T follicular helper cell (primary cell): ENCODE measurements around the gene HSPB1.
"Not testable (repeated sequence)": the region's sequence is repeated elsewhere in the genome, so short reads cannot be mapped to it uniquely, and the experiment has no call there.

Source experiments
- DNase-seq: peaks from one replicate; pipeline ENCODE4 v3.0.0-alpha.2; 2020; ENCODE audit warnings: low read depth
- total RNA-seq, 2 experiments: gene quantifications; one replicate each; lab custom pipeline; 2026; lab: John Stamatoyannopoulos, UW

HSPB1 gene
- 5.9 to 18.8 reads per million in 2 experiments for total RNA-seq

DNA sequence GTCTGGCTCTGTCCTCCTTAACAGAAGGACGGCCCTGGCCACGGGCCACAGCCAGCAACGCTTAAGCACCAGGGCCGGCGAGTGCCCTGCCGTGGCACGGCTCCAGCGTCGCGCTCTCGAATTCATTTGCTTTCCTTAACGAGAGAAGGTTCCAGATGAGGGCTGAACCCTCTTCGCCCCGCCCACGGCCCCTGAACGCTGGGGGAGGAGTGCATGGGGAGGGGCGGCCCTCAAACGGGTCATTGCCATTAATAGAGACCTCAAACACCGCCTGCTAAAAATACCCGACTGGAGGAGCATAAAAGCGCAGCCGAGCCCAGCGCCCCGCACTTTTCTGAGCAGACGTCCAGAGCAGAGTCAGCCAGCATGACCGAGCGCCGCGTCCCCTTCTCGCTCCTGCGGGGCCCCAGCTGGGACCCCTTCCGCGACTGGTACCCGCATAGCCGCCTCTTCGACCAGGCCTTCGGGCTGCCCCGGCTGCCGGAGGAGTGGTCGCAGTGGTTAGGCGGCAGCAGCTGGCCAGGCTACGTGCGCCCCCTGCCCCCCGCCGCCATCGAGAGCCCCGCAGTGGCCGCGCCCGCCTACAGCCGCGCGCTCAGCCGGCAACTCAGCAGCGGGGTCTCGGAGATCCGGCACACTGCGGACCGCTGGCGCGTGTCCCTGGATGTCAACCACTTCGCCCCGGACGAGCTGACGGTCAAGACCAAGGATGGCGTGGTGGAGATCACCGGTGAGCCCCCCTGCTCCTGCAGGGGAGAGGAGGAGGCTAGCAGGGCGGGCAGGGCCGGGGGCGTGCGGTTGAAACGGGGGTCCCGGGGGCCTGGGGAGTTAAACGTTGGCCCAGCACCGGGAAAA is at the start of gene HSPB1:
HSPB1 (plus strand) TSS at position 327 of the 855 bp plus-strand sequence; CDS start at position 367, 40 bp downstream.
- DNase-seq: peak; percentile 55

- DNase-seq: no peak
These were observed 47.7 kb upstream of the HSPB1 start for GRCh38 chr7:76254781-76255180.

GRCh38 chr7:76257973-76258372 is 44.5 kb upstream of the HSPB1 start:
- DNase-seq: no peak

DNA sequence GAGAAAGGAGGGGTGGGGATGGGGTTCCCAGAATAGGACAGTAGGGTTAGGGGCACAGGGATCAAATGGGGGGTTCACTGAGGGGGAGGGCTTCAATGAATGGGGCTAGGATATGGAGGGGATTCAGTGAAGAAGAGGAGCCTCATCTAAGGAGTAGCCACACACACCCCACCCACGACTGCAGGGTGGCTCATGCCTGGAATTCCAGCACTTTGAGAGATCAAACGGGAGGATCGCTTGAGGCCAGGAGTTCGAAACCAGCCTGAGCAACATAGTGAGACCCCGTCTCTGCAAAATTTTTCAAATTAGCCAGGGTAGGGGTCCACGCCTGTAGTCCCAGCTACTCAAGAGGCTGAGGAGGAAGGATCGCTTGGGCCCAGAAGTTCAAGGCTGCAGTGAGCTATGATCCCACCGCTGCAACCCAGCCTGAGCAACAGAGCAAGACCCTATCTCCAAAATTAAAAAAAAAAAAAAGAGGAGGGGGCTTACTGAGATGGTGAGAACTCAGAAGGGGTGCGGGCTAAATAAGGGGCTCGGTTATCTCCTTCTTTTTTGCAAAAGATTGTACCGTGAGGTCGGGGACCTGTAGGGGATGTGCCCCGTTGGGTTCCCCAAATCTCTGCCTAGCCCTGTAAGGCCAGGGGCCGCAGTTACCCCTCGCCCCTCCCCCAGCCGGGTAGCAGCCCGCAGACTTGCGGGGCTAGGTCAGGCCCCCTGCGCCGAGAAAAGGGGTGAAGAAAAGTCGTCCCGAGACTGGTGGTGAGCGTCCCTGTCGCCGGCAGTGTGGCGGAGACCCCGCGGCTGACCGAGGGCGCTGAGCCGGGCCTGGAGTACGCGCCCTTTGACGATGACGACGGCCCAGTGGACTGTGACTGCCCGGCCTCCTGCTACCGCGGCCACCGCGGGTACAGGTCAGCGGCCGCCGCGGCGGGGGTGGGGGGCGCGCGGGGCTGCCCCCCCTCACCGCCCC is 43.1 kb upstream of the HSPB1 start:
- DNase-seq: no peak

DNA sequence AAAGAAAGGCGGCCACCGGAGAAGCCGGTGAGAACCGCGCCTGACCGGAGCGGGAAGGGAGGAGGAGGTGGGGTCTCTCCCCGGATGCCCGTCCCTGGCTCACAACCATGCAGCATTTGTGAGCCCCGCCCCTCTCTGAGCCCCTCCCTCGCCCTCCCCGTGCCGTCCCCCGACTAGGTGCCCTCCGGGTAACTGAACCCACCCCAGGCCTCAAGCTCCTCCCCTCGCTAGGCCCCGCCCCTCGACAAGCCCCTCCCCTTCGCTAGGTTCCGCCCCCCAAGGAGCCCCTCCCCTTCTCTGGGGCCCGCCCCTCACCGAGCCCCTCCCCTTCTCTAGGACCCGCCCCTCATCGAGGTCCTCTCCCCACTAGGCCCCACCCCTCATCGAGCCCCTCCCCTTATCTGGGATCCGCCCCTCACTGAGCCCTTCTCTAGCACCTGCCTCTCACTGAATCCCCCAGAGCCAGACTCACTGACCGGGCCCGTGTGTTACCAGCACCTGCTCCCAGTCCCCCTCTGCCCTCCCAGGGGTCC is 42.2 kb upstream of the HSPB1 start:
- DNase-seq: peak; percentile 47

- DNase-seq: no peak
These were observed 41.1 kb upstream of the HSPB1 start for GRCh38 chr7:76261329-76261728.

DNA sequence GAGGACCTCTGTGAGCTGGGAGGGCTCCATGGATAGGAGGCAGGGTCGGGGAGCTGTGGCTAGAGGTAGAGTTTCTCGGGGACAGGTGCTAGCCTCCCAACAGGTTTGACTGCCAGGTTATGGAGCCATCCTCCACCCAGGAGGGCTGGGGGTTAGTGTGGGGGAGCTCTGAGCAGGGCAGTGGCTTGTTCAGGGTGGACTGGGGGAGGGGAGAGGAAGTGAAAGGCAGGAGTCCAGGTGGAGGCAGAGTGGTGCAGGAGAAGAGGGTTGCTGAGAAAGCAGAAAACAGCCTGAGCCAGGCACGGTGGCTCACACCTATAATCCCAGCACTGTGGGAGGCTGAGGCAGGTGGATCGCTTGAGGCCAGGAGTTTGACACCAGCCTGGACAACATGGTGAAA is 40.5 kb upstream of the HSPB1 start:
- DNase-seq: no peak

DNA sequence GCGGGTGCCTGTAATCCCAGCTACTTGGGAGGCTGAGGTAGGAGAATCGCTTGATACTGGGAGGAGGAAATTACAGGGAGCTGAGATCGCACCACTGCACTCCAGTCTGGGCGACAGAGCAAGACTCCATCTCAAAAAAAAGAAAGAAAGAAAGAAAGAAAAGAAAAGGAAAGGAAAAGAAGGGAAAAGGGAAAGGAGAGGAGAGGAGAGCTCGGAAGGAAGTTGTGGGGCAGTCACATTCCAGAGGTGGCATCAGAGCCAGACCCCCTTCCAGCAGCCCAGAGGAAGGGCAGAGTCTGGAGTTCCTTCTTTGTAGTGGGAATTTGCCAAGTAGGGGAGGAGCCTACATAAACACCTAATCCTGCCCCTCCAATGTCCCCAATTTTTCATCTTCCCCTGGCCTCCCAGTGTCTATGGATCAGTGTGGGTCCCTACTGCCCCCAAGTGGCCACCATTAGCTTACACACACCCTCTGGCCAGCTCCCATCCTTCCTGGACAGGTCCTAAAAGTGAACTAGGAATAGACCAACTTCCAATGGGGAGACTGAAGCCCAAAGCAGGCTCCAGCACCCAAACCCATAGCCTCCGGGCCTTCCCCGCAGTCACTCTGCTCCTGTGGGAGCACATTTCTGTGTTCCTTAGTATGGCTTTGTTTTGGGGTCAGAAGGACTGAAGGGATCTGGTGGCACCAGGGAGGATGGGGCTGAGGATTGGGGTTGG is 39.6 kb upstream of the HSPB1 start:
- DNase-seq: no peak

DNA sequence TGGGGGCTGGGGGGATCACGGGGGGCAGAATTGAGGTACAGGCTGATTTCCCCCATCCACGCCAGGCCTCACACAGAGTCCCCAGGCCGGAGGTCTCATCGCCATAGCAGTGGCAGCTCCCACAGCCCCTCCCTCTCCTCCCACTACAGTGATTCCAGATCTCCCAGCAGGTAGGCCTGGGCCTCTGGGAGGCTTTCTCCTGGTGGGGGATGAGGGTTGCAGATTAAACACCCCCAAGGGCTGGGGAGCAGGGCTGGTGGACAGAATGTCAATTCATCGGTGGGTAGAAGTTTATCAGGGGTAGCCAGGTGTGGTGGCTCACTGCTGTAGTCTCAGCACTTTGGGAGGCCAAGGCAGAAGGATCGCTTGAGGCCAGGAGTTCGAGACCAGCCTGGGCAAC is 37.2 kb upstream of the HSPB1 start:
- DNase-seq: no peak

GRCh38 chr7:76267107-76267893 is 35.2 kb upstream of the HSPB1 start:
- no peak for DNase-seq

DNA sequence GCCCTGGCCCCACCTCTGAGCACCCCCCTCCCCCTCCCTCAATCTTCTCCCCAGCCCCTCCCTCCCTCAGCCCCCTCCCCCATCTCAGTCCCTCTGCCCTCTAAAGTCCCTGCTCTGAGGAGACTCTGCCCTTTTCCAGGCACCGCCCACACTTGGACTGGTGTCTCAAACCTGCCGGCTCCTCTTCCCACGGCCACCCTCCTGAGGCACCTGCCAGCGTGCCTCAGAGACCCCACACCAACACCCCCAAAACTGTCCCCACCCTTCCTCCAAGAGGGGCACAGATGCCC is 34.6 kb upstream of the HSPB1 start:
- DNase-seq: no peak

DNA sequence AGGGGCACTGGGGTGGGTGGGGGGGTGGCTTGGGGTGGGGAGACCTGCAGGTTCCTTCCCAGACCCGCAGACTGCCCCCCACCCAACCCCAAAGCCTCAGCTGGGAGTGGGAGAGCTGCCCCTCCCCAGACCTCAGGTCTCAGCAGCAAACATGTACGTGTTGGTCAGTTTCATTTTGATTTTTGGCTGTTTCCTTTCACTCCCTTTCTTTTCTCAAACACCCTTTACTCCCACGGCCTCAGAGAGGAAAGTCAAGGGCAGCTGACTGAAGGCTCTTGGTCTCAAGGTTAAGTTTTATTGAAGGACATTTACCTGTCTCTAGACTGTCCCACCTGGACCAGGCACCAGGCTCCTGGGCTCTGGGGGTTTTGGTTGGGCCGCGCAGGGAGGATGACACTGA is 34.1 kb upstream of the HSPB1 start:
- DNase-seq: no peak

DNA sequence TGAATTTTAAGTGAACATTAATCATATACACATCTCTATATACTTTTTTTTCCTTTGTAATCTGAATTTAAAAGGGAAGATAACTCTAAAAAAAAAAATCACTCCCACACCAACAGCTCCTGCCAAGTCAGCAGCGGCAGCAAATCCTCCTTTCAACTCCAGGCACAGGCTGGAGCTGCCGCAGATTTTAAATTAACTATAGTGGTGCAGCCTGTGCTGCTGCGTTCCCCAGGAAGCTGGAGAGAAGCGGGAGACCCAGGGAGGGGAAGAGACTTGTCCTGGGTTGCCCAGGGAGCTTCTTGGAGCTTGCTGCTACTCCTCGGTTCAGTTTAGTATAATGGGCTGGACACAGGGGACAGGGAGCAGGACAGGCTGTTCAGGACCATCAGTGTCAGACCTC is 32.6 kb upstream of the HSPB1 start:
- DNase-seq: no peak

DNA sequence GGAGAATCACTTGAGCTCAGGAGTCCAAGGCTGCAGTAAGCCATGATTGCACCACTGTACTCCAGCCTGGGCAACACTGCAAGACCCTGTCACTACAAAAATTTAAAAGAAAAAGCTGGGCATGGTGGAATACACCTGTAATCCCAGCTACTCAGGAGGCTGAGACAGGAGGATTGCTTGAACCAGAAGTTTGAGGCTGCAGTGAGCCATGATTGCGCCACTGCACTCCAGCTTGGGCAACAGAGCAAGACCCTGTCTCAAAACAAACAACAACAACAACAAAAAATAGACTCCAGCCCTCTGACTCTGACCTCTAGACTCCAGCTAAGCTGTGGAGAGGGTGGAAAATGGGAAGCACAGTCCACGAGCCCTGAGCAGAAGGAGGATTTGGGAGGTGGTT is 31.1 kb upstream of the HSPB1 start:
- DNase-seq: not testable (repeated sequence)

DNA sequence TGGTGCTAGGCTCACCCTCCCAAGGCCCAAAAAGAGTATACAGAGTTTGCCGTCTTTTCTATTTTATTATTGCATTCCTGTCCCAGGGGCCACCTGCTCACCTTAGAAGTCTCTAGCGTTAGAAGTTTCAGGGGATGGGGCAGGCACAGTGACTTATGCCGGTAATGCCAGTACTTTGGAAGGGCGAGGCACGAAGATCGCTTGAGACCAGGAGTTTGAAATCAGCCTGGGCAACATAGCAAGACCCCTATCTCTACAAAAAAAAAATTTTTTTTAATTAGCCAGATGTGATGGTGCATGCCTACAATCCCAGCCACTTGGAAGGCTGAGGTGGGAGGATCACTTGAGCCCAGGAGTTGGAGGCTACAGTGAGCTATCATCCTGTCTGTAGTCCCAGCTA is 30.3 kb upstream of the HSPB1 start:
- no peak for DNase-seq

DNA sequence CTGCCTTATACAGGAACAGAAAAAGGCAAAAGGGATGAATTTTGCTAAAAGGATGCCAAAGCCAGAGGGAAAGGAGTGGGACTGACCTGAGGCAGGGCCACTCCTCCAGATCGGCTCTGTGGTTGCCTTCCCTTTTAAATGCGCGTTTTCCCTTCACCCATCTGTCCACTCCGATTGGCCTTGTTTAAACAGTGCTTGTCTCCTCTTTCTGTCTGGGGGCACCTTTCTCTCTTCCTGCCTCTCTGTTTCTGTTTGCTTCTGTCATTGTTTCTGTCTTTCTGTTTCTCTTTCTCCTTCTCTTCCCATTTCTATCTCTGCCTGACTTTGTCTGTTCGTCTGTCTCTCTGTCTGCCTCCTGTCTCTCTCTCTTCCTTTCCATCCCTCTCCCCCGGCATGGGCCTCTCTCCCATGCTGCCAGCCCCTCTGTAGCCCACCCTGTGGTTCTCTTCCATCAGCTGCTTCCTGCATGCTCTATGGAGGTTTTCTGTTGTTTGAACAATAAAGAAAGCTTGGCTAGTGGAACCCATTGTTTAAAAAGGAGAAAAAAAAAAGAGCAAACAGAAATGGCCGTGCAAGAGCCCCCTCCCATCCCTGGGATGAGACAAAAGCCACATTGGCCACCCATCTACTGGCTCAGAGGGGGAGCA is 29.5 kb upstream of the HSPB1 start:
- no peak for DNase-seq

- DNase-seq: no peak
These were observed 29.0 kb upstream of the HSPB1 start for GRCh38 chr7:76273503-76273902.

DNA sequence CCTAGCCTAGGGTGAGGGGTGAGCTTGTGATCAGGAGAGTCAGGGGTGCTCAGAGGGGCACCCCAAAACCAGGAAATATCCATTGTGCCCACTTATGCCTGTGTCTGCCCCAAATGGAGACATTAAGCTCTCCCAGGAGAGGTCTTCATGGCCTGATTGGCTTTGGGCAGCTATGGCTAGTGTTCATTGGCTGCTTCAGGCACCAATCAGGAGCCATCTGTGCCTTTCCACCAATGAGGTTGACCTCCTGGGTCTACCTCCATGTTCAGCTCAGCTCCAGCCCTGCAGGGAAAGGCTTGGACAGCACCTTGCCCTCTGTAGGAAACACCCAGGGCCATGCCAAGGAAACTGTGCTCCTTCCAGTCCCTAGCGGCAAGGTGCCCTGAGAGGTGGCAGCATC is 23.9 kb upstream of the HSPB1 start:
- DNase-seq: no peak

DNA sequence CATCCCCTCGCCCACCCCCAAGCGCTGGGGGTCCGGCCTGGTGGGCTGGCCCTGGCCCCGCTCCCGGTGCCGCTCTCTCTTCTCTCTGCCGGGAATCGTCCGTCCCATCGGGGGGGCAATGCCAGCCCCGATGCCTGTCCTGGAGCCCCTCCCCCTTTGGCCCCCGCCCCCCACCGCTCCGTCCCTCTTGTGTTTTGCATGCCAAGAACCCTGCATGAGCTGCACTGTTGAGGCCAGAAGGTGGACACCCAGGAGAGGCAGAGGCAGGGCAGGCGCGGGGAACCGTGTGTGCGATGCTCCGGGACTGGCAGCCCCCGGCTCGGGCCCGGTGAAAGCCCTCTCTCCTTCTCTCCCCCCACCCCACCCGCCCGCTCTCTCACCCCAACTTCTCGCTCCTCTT is 22.1 kb upstream of the HSPB1 start:
- DNase-seq: no peak

- no peak for DNase-seq
These were observed 21.3 kb upstream of the HSPB1 start for GRCh38 chr7:76281006-76281705.
